GM21529 (cell line): ENCODE data around the gene CCDC88C.
"Not testable (repeated sequence)": the region's sequence is repeated elsewhere in the genome, so short reads cannot be mapped to it uniquely, and the experiment has no call there.

Experiments
- ATAC-seq: cut with Tn5 transposase; IDR thresholded peaks from one replicate; pipeline ENCODE4 v1.9.1; 2021; ENCODE audit not compliant: unreplicated experiment

Gene CCDC88C

GRCh38 chr14:91418387-91419043, 895 bp upstream of the CCDC88C start:
- ATAC-seq, result peak; percentile 27

DNA sequence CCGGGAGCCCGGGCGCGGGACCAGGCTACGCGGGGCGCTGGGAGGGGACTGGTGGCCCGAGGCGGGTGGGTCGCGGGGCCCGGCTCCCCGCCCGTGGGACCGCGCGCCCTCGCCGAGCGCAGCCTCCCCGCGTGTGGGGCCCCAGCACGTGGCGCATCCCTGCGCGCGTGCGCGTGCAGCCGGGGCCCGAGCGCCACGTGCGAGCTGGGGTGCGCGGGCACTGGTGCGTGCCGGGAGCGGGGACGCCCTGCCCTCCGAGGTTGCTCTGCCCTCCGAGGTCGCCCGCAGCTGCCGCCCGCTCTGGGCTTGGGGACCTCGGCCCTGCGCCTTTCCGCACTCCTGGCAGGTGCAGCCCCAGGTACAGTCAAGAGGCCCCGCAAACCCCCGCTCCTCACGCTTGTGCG, 365 bp upstream of the CCDC88C start:
- ATAC-seq, result peak; percentile 28

DNA sequence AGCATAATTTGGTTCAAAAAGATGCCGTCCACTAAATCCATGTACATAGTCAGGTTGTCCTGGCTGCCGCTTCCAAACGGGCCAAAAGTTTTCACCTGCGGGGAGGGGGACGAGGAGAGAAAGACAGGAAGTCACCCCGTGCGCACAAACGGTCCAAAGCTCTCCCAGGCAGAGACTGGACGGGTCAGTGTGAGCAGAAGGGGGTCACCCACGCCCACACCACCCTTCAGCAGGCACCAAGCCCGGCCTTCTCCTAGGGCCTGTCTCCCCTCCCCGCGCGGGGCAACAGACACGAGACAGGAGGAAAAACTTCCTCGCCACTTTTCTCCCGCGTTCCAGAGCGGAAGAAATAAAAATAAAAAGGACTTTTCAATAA, 888 bp downstream of the CCDC88C start:
- ATAC-seq, result no peak

- peak; percentile 56 for ATAC-seq
Observed at GRCh38 chr14:91415794-91416743, 1.6 kb downstream of the CCDC88C start.

DNA sequence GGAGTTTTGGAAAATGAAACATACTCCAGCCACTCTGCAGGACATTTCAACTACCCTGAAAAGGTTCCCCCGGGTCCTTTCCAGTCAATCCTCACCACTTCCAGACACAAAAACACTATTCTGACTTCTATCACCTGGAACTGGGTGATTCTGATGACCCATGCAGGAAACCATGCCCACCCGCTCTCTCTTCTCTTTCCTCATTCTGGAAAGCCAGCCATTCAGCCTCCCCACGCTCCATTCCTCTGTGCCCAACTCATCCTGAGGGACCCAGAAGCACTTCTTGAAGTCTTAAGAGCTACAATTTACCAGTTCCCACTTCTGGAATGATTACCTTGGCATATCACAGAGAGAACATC, 3.2 kb downstream of the CCDC88C start:
- no peak for ATAC-seq

DNA sequence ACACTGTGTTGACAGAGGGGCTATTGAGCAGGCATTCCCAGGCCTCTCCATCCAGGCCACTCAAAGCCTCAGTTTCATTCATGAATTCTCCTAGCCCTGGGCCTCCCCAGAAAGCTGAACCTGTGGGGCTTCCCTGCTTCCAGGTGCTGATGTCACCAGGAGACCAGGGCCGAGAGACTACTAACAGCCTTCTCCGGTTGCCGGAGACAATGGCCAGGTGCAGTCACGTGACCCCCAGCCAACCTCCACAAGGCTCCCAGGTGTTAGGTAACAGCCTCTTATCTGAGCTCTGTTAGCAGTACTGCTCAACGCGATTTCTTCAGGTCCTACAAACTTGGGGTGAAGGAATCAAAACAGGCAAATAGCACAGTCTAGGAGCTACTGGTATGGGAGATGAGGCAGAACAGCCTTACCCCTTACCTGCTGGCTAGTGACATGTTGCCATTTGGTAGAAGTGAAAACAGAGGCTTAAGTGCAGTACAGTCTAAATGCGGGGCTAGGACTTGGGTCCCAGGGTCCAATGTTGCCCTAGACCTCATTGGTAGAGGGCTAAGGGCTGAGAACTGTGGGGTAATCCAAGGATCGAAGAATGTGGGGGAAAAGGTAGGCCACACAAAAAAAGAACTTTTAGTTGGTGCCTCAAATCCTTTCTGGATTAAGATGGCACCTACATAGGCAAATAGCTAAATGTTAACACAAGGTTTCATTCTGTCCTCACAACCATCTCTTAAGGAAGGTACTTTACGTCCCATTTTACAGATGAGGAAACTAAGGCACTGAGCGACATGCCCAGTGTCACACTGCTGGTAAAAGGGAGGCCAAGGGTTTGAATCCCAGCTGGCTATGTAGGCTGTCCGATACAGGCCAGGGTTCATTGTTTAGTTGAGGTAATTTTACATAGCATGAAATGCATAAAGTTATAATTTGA, 3.8 kb downstream of the CCDC88C start:
- ATAC-seq, result no peak

DNA sequence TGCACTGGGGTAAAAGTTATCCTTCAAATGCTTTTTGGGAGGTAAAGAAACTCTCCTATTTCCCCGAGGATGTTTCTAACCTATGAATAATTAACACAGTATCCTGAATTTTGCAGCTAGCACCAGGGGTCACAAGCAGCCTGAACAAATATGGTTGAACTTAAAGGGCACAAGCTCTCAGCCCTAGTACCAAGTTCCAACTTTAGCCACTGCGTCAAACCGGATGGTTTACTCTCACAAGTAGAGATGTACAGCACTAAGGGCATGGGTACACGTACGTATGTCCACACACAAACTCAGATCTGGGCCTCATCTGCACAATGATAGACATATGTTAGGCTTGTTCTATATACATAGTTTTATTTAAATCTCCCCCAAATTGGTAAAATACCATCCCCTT, 4.7 kb downstream of the CCDC88C start:
- no peak for ATAC-seq

DNA sequence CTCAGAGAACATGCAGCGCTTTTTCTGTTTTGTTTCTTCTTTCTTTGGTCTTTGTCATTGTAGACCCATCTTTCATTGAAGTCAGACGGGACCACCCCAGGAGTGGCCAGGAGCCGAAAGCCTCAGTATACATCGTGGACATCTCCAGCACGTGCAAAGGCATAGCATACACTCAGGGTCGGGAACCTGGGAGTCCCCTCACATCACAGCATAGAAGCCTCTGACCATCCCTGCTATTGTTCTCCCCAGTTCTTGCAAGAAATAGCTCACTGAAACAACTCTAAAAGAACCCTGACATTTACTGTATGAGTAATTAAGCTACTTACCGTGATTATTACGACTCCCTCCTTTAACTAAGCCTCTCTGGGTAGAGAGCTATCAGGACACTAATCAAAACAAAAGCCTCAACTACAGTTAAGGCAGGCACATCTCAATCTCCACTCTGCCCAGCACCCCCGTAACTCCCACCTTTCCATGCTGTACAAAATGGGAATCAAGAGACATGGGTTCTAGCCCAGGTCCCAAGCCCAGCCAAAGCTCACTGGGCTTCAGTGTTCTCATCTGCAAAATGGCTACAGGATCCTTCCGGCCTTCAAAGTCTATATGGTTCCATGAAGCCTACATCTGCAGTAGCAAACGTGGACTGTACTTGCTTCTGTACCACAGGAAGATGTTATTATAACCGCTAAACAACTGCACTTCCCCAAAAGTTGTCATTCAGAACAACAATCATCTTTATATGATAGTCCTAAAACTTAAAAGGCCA, 6.7 kb downstream of the CCDC88C start:
- no peak for ATAC-seq

GRCh38 chr14:91409928-91410718, 7.5 kb downstream of the CCDC88C start:
- no peak for ATAC-seq

DNA sequence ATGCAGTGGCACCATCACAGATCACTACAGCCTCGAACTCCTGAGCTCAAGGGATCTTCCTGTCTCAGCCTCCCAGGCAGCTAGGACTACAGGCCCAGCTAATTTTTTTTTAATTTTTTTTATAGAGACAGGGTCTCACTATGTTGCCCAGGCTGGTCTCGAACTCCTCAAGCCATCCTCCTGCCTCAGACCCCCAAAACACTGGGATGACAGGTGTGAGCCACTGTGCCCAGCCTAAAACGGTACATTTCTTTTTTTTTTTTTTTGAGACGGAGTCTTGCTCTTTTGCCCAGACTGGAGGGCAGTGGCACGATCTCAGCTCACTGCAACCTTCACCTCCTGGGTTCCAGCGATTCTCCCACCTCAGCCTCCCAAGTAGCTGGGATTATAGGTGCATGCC, 8.4 kb downstream of the CCDC88C start:
- not testable (repeated sequence) for ATAC-seq

DNA sequence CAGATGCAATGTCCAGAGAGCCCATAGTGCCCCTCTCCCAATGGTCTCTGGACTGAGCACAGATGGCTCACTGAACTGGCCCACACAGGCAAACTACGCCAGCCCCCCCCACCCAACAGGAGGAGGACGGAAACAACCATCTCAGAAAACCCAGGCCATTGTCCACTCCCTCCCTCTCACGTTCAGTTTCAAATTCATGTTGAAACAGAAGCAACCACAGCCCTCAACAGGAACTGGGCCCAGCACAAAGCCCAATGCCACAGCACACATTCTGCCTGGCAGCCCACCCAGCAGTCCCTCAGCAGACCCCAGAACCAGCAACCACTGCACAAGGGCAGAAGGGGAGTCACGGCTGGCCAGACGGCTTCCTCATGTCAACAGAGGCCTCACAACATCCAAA, 10.6 kb downstream of the CCDC88C start:
- ATAC-seq, result no peak

DNA sequence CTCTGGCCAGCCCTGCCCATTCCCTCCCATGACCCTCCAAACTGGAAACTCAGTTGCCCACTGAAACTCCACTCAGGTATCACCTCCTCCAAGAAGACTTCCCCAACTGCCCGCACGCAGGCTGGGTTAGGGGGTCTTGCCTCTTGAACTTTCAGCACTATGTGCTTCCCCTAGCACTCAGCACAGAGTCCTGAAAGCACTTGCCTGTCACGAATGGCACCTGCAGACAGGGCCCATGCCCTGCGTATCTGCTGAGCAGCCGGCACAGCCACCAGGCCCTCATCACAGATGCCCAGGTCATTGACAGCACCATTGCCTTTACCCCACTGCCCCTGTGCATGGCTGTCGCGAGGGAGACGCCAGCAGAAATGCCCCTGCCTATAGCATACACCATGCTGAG, 11.2 kb downstream of the CCDC88C start:
- ATAC-seq, result no peak

DNA sequence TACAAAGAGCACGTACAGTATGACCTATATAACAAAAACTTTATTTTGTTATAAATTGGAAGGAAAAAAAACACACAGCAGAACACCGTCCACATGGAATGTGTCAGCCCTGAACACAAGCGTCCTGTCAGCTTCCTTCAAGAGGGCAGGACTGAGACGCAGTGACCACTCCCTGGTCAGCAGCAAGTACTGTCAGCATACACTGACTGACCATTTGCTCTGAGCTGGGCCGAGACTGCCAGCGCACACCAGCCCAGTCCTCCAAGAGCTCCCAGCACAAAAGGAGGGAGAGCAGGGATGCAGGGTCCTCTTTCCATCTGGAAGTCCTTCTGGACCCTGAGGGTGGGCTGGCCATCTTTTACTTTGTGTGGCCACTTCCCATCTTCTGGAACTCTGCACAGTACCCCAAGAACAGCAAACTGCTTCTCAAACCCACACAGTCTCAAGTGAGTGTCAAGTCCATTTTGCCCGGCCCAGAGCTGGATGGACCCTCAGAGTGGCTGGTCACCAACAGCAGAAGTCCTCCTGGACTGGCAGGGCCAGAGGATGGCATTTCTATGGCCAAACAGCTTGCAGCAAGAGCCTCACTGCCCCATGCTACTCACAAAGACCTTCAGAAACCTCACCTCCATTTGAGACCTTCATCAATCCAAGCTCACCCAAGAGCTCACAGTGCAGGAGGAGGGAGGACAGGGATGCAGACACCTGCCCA, 11.7 kb downstream of the CCDC88C start:
- no peak for ATAC-seq

DNA sequence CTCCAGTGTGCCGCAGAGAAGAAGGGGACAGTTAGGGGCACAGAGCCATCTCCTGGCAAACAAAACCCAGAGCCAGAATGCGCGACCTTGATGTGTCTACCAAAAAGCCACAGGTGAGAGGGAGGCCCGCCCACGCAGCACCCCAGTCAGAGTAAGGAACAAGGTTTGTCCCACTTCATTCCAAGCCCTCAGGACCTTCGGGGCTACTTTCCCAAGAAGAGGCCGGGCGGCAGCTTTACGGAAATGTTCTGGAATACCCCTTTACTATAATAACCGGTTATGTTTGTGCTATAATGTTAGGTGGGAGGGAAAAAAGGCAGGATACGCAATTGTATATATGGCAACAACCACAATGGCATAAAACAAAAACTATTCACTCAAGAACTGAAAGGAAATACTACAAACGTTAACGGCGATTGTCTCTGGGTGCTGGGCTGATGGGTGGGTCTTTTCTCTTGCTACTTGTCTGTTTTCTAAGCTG, 12.3 kb downstream of the CCDC88C start:
- ATAC-seq, result no peak

DNA sequence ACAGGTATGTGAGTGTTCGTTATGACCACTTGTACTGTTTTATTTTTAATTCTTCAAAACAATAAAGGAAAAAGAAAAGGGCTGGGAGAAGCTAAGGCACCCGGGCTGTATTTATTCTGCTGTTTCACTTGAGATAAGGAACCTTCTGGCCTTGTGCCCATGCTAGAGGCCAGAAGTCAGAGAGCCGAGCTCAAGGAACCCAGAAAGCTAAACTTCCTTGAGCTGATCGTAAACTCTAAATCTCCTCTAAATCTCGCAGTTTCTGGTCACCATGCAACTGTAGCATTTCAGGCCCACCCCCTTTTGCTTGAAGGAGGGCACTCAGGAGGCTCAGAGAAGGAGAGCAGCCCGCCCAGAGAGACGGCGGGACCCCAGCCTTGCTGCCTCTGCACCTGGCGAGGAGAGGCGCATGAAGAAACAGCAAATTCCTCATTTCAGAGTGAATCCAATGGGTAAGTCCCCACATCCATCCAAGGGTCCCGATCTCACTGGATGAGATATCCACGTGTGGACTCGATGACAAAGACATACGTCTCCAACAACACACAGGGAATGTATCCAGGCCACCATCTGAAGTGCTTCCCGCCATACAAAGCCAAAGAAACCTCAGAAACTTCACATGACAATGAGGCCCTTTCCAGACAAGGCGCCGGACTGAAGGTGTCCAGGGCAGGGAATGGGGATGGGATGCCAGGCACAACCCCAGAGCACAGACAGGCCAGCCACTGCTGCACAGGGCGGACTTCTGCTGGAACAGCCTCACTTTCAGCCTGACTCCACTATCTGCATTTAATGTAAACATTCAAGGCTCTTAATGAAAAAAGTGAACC, 14.6 kb downstream of the CCDC88C start:
- ATAC-seq, result no peak

DNA sequence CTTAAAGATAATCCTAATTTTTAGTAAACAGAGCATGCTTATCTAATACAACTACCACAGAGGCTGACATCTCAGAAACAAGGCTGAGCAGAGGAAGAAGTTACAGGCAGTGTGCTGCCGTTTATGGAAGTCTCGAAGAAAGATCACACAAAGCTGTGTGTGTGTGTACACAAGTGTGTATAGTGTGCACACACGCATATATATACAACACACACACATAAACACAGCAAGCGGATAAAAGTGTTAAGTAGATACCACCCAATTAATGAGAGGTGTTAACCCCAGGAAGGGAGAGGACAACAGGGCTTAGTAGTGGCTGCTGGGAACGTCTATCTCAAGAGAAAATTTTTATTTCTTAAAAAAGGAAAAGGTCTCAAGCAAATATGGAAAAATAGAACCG, 15.3 kb downstream of the CCDC88C start:
- ATAC-seq, result no peak

GRCh38 chr14:91401751-91402150, 15.9 kb downstream of the CCDC88C start:
- ATAC-seq, result no peak

DNA sequence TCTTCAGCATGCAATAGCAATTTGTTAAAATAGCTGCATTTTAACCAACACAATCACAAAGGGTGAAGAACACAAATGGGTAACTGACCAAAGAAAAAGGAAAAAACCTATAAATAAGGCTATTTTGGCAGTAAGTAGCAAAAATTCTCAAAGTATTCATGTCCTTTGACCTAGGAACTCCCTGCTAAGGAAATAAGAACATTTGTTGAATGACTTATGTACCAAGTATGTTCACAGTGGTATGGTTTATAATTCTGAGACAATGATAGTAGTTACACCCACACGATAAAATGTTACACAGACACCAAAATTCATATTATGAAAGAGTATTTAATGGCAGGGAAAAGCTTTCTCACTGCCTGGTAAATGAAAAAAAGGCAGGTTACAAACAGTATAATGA, 16.9 kb downstream of the CCDC88C start:
- ATAC-seq, result no peak
